Subcutaneous abdominal adipose tissue (tissue), 5 donors: Measurements from ENCODE around the gene DIRAS1.
"Not testable (repeated sequence)": the region's sequence is repeated elsewhere in the genome, so short reads cannot be mapped to it uniquely, and the experiment has no call there.

ENCODE experiments used
- H3K27ac ChIP-seq: one replicate; pipeline ENCODE4 v1.7.0; 2013; ENCODE audit warnings: low read depth, mild to moderate bottlenecking, inconsistent platforms, low read length, moderate library complexity
- H3K27me3 ChIP-seq, 5 donors: one replicate each; pipeline ENCODE4 v1.7.0; 2013; ENCODE audit warnings: low read length in 5 of 5, inconsistent platforms in 1 of 5; ENCODE audit not compliant: control insufficient read depth in 5 of 5, insufficient read depth in 4 of 5
- H3K36me3 ChIP-seq, 5 donors: one replicate each; pipeline ENCODE4 v1.7.0; 2013; ENCODE audit warnings: low read length in 5 of 5; ENCODE audit not compliant: control insufficient read depth in 5 of 5, insufficient read depth in 5 of 5
- H3K4me1 ChIP-seq, 5 donors: one replicate each; pipeline ENCODE4 v1.7.0; 2013; ENCODE audit warnings: low read length in 5 of 5, mild to moderate bottlenecking in 3 of 5, moderate library complexity in 1 of 5; ENCODE audit not compliant: control insufficient read depth in 5 of 5, insufficient read depth in 5 of 5
- H3K4me3 ChIP-seq, 5 donors: one replicate each; pipeline ENCODE4 v1.7.0; 2013; ENCODE audit warnings: low read length in 5 of 5, low read depth in 1 of 5
- H3K9ac ChIP-seq, 5 donors: one replicate each; pipeline ENCODE4 v1.7.0; 2013; ENCODE audit warnings: low read length in 5 of 5, mild to moderate bottlenecking in 4 of 5, moderate library complexity in 3 of 5
- H3K9me3 ChIP-seq, 5 donors: one replicate each; pipeline ENCODE4 v1.7.0; 2013; ENCODE audit warnings: low read length in 5 of 5; ENCODE audit not compliant: control insufficient read depth in 5 of 5
- donor health status: healthy.
- donor health status: healthy.
- donor health status: healthy.
- donor health status: healthy.
- donor health status: healthy.

Gene DIRAS1

DNA sequence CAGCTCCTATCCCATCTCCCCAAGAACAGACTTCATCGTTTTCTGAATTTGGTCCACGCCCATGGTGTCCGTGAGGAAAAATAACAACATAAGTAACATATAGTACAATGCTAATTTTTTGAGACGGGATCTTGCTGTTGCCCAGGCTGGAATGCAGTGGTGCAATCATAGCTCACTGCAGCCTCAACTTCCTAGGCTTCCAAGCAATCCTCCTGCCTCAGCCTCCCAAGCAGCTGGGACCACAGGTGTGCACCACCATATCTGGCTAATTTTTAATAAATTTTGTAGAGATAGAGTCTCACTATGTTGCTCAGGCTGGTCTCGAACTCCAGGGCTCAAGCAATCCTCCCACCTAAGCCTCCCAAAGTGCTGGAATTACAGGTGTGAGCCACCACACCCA is 42.2 kb downstream of the DIRAS1 start:
- H3K4me3 ChIP-seq, H3K27me3 ChIP-seq, H3K9ac ChIP-seq, H3K9me3 ChIP-seq, H3K4me1 ChIP-seq, H3K27ac ChIP-seq, H3K36me3 ChIP-seq: not testable (repeated sequence)

- H3K36me3 ChIP-seq = no peaks in the 10 kb centered on the region
- no peak overlapping the region for H3K9ac ChIP-seq
- no peak overlapping the region for H3K4me3 ChIP-seq
- H3K9me3 ChIP-seq = no peaks in the 10 kb centered on the region
- H3K4me1 ChIP-seq = peaks cover 0 to 3% (median 0%) of the 10 kb centered on the region in 5 donors
- peaks cover 0 to 4% (median 0%) of the 10 kb centered on the region in 5 donors for H3K27me3 ChIP-seq
- H3K27ac ChIP-seq = no peak overlapping the region
These were observed 43.0 kb downstream of the DIRAS1 start for GRCh38 chr19:2678044-2678671.

DNA sequence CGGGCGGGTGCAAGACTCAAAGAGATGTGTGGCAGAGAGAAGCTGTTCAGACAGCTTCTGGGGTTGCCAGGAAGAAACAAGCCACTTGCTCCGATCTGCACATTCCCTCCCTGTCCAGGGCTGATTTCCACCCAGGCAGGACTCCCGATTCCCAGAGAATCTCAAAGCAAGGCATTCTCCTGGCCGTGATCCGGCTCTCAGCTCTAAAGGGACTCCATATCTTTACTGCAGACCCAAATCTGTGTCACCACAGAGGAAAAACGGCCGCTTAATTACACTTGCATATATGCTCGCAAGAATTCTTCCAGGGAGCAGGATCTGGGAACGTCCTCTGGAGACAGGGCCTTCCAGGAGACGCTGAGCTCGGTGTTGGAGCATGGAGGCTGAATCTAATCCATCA is 44.3 kb downstream of the DIRAS1 start:
- H3K27me3 ChIP-seq = peaks cover 0 to 4% (median 0%) of the 10 kb centered on the region in 5 donors
- H3K4me1 ChIP-seq = peaks cover 0 to 3% (median 0%) of the 10 kb centered on the region in 5 donors
- no peaks in the 10 kb centered on the region for H3K9me3 ChIP-seq
- no peak overlapping the region for H3K27ac ChIP-seq
- no peak overlapping the region for H3K9ac ChIP-seq
- no peaks in the 10 kb centered on the region for H3K36me3 ChIP-seq
- no peak overlapping the region for H3K4me3 ChIP-seq

DNA sequence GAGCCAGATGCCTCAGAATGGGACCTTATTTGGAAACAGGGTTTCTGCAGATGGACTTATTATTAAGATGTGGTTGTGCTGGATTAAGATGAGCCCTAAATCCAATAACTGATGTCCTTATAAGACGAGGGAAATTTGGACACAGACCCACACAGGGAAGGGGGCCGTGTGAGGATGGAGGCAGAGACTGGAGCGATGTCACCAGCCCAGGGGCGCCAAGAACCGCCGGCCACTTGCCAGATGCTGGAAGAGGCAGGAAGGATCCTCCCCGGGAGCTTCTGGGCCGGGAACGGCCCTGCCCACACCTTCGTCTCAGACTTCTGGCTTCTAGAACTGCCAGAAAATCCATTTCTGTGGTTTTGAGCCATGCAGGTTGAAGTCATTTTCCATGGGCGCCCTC is 45.3 kb downstream of the DIRAS1 start:
- Histone ChIP-seq H3K4me1 (peaks cover 0 to 3% (median 0%) of the 10 kb centered on the region in 5 donors), H3K4me3 (no peak overlapping the region), H3K9me3 (no peaks in the 10 kb centered on the region), H3K27me3 (peaks cover 0 to 4% (median 0%) of the 10 kb centered on the region in 5 donors), H3K27ac (no peak overlapping the region), H3K36me3 (no peaks in the 10 kb centered on the region), H3K9ac (no peak overlapping the region)

GRCh38 chr19:2670217-2670616 is 51.0 kb downstream of the DIRAS1 start:
- no peaks in the 10 kb centered on the region for H3K36me3 ChIP-seq
- no peak overlapping the region for H3K9ac ChIP-seq
- peaks cover 0 to 3% (median 0%) of the 10 kb centered on the region in 5 donors for H3K27me3 ChIP-seq
- H3K9me3 ChIP-seq = no peaks in the 10 kb centered on the region
- H3K27ac ChIP-seq = no peak overlapping the region
- no peaks in the 10 kb centered on the region for H3K4me1 ChIP-seq
- no peak overlapping the region for H3K4me3 ChIP-seq

- Histone ChIP-seq H3K36me3 (no peaks in the 10 kb centered on the region), H3K4me1 (no peaks in the 10 kb centered on the region), H3K4me3 (no peak overlapping the region), H3K27ac (no peak overlapping the region), H3K9ac (no peak overlapping the region), H3K9me3 (no peaks in the 10 kb centered on the region), H3K27me3 (peaks cover 0 to 3% (median 0%) of the 10 kb centered on the region in 5 donors)
These were observed 52.9 kb downstream of the DIRAS1 start for GRCh38 chr19:2668175-2668763.

GRCh38 chr19:2667349-2667748 is 53.8 kb downstream of the DIRAS1 start:
- H3K27ac ChIP-seq, H3K9ac ChIP-seq, H3K4me1 ChIP-seq, H3K27me3 ChIP-seq, H3K9me3 ChIP-seq, H3K4me3 ChIP-seq, H3K36me3 ChIP-seq: not testable (repeated sequence)

- Histone ChIP-seq H3K27ac (no peak overlapping the region), H3K9me3 (peaks cover 0 to 12% (median 8%) of the 10 kb centered on the region in 5 donors), H3K36me3 (no peaks in the 10 kb centered on the region), H3K9ac (no peak overlapping the region), H3K4me1 (no peaks in the 10 kb centered on the region), H3K27me3 (peaks cover 0 to 3% (median 0%) of the 10 kb centered on the region in 5 donors), H3K4me3 (no peak overlapping the region)
These were observed 54.7 kb downstream of the DIRAS1 start for GRCh38 chr19:2666344-2666994.

DNA sequence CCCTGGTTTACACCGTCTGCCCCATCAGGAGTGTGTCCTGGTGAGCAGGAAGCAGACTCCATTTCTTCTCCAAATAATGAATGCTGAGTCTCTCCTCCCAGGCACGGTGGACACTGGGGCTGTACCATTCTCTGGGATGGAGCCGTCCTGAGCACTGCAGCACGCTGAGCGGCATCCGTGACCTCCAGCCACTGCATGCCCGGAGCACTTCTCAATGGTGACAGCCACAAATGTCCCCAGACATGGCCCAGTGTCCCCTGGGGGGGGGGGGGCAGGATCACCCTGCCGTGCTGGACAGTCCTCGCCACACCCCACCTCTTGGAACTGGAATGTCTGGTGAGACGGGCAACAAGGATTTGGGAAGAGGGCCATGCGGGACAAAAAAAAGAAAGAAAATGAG is 56.1 kb downstream of the DIRAS1 start:
- Histone ChIP-seq H3K27me3 (no peaks in the 10 kb centered on the region), H3K4me3 (no peak overlapping the region), H3K9me3 (peaks cover 0 to 13% (median 8%) of the 10 kb centered on the region in 5 donors), H3K9ac (no peak overlapping the region), H3K27ac (no peak overlapping the region), H3K36me3 (no peaks in the 10 kb centered on the region), H3K4me1 (no peaks in the 10 kb centered on the region)
